NOMO-1 treated with dmso at 0.1 percent for 144 hours (cell line): ENCODE data around the gene GRM5.
A peak's percentile ranks its signal among the peaks of the same experiment; 100 is the strongest.
"Not testable (repeated sequence)": the region's sequence is repeated elsewhere in the genome, so short reads cannot be mapped to it uniquely, and the experiment has no call there.

Source experiments
- DNase-seq: peaks from one replicate; lab custom pipeline; 2025; ENCODE audit not compliant: unreplicated experiment; lab: John Stamatoyannopoulos, UW

Gene GRM5

GRCh38 chr11:88544656-88545280 is 521.0 kb downstream of the GRM5 start:
- DNase-seq, result no peak

DNA sequence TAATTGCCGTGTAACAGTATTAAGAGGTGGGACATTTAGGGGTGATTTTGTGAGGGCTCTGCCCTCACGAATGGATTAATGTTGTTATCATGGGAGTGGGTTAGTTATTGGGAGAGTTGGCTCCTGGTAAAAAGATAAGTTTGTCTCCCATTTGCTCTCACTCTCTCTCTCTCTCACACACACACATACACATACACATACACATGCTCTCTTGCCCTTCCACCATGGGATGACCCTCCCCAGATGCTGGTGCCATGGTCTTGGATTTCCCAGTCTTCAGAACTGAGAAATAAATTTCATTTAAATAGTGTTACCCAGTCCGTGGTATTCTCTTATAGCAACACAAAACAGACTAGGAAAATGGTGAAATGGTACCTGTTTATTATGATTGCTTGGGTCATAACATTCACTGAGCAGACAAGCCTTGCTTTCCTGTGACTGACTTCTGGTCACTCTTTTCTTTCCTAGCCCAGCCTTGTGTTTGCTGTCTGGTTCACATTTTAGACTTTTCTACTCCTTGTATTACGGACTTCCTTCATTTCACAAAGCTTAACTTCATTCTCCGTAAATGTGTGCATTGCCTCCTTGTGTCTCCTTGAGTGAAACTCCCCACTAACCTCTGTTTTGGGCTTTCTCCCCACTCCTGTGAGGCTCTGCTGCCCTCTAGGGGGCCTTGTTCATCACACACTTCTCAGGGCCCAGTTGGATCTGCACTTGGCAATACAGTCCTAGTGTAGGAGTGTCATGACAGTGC is 521.7 kb downstream of the GRM5 start:
- peak; percentile 65 for DNase-seq

GRCh38 chr11:88541006-88541405 is 524.8 kb downstream of the GRM5 start:
- no peak for DNase-seq

DNA sequence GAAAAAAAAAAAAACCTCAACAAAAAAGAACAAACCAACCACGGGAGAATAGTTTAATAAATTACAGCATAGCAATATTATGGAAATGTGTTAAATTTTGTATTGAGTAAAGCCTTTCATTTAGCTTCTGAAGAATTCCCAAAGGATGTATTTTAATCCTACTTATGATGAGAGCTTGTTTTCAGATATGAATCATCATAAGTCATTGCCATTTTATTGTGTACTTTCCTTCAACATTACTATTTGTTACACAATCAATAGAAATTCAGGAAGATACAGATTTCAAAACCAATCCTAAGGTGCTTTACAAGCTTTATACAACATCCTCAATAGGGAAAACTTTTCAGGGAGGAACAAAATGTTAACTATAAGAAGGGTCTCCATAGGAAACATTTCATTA is 527.7 kb downstream of the GRM5 start:
- DNase-seq, result no peak

- no peak for DNase-seq
Measured at GRCh38 chr11:88537613-88538012, 528.2 kb downstream of the GRM5 start.

DNA sequence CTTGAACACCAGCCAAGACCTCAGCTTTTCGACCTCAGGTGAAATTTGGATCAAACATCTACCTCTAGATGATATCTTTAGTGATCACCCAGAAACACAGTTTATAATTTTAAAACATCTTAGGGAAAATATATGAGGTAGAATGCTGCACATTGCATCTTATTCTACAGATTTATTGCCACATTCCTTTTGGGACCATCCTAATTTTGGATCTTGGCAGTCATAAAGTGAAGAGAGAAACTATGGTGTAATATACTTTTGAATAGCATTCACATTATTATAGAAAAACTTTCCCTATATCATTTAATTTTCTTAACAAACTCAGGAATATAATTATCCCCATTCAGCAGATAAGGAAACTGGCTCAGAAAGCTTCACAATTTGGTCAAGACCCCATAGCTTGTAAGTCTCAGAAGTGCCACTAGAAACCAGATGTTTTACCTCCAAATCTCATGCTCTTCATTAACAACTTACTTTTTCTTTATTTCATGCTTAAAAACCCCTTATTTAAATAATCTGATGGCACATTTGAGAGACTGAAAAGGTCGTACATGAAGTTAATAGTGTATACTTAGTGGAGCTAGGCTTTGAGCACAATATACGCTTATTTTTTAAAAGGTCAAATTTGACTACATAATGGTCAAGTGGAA is 529.0 kb downstream of the GRM5 start:
- DNase-seq, result no peak

DNA sequence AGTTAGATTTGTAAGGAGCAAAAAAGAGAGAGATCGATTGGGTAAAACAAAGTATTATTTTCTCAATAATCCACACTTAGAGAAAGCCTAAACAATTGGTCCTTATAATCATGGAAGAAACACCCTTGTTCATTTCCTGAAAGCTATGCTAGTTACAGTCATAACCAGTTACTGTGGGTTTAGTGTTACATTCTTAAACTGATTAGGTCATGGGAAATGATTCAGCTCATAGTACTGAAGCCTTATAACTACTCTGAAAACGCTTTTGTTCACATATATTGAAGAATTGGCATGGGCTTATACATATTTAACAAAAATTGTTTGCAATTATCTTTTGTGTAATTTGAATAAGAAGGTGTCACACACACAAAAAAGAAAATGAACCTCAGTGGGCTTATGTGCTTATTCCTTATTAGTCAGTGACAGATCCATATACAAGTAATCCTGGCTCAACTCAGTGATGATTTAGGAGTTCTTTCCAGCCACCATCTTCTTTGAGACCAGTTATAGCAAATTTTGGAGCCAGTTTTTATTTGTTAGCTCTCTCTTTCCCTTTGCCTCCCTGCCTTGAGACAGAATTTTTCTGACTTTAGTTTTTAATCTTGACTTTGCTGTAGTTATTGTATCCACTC is 529.8 kb downstream of the GRM5 start:
- no peak for DNase-seq

- DNase-seq, result no peak
Measured at GRCh38 chr11:88535266-88535665, 530.5 kb downstream of the GRM5 start.

- not testable (repeated sequence) for DNase-seq
Measured at GRCh38 chr11:88534706-88535105, 531.1 kb downstream of the GRM5 start.

GRCh38 chr11:88534185-88534584 is 531.6 kb downstream of the GRM5 start:
- no peak for DNase-seq

DNA sequence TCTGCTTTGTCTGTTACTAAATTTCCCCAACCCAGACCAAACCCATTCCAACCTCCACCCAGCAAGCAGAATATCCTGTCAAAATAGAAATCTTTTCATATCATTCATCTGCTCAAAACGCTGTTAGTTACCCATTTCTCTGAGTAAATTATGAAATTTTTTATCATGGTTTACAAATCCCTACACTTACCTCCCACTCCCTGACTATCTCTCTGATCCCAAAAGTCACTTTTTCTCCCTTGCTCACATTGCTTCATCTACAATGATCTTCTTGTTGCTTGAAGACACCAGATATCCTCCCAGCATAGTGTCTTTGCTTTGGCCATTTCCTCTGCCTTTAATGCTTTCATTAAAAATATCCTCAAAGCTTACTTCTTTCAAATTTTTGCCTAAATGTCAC is 532.8 kb downstream of the GRM5 start:
- DNase-seq, result no peak

- no peak for DNase-seq
Measured at GRCh38 chr11:88531831-88532230, 534.0 kb downstream of the GRM5 start.

GRCh38 chr11:88529426-88529825 is 536.4 kb downstream of the GRM5 start:
- no peak for DNase-seq

DNA sequence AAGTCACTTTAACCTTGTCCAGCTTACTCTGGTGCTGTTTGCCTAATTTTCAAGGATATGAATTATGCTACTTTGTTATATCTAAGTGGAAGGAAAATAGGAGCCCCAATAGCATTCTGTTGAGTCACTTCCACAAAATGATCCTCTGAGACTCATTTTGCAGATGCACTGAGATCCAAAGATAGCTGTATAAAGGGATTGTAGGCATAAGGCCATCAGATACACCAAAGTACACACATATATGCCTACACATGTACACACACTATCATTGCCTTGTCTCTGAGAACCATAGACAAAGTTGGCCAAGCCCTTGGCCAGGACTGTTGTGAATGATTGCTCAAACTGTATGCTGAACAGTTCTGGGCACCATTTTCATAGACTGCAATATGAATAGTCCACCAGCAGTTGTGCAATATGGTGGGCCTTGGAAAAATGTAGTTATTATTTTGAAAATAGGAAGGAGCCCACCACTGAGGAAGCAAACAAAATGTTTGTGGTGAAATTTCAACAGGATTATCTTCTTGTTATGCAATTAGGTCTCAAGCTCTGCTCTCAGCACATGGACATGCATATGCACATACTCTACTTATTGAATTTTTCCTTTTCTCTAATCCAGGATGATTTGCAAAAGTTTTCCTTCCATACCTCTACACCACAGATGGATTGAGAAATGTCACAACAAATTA is 542.3 kb downstream of the GRM5 start:
- peak; percentile 12 for DNase-seq

GRCh38 chr11:88522624-88523385 is 543.0 kb downstream of the GRM5 start:
- DNase-seq, result no peak

- no peak for DNase-seq
Measured at GRCh38 chr11:88521799-88522201, 544.0 kb downstream of the GRM5 start.

DNA sequence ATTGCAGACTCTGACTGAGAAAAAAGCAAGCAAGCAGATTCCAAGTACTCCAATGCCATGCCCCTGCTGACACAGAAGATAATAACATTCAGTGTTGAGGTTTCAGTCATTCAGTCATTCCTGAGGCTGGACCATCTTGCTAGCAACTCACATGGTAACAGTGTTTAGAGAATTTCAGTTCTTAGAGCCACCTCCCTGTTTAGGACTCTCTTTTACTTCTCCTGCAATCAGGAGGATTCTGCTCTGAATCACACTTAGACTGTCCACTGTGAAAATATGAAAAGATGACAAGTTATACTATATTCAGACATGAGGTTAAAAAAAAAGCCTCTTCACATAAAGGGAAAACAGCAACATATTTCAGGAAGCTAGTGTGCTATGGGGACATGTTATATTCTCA is 544.4 kb downstream of the GRM5 start:
- no peak for DNase-seq

DNA sequence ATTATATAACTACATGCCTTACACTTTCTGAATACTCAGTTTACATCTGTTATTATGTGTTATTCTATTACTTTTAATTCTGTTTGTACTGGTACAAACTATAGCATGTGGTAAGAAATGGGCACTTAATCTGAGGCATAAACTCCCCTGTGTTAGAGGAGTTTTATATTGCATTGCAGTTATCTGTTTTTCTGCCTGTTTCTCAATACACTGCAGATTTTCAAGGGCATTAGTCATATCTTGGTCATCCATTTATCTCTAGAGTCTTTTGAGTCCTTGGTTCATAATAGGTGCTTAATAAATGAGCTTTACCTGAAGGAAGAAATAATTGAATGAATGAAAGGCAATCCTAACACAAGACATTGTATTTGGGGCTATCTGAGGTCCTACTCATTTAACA is 545.4 kb downstream of the GRM5 start:
- no peak for DNase-seq

GRCh38 chr11:88515002-88515401 is 550.8 kb downstream of the GRM5 start:
- DNase-seq, result no peak

- DNase-seq, result no peak
Measured at GRCh38 chr11:88511006-88511405, 554.8 kb downstream of the GRM5 start.
